Measurements from ENCODE around the gene IL31RA.

IL31RA gene

DNA sequence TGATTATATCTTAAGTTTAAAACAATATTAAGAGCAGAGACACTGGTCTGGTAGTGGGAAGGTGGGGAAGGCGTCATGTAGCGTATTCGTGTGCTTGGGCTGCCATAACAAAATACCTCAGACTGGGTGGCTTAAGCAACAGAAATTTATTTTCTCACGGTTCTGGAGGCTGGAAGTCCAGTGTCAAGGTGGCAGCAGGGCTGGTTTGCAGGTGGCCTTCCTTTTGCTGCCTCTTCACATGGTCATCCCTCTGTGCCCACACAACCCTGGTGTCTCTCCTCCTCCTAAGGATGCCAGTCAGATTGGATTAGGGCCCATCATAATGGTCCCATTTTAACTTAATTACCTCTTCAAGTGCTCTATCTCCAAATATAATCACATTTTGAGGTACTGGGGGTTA lies 9.6 kb downstream of the IL31RA start:
- no peak for DNase-seq

DNA sequence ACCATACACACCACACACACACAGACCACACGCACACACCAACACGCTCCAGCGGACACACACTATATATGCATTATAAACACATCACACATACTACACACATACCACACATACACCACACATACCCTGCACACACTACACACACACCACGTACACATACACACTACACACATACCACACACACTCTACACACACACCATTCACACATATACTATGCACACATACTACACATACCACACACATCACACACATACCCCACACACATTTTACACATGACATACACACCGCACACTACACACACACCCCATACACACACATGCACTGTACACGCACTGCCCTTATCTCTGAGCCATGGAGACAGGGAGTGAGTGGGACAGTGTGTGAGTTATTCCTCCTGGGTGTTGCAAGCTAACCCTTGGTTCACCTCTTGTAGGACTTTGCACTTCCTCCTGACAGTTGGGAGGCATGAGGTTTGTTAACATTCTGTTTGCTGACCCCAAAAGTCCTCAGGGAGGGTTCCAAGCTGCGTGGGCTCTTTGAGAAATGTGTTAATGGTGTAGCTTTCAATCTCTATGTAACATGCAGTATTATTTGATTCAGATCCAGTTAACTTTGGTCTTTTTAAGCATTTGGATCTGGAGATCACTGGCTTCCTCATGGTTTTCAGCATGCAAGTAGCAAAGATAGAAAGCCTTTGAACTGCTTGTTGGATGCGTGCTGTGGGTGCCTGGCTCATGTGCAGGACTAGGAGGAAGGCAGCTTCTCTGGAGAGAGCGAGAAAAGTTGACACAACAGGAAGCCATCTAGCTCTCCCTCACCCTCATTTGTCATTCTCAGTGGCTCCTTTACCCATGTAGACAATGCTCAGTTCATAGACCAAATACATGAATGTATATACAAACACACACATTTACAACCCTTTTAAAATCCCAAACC lies 13.7 kb downstream of the IL31RA start:
- no peak for DNase-seq

DNA sequence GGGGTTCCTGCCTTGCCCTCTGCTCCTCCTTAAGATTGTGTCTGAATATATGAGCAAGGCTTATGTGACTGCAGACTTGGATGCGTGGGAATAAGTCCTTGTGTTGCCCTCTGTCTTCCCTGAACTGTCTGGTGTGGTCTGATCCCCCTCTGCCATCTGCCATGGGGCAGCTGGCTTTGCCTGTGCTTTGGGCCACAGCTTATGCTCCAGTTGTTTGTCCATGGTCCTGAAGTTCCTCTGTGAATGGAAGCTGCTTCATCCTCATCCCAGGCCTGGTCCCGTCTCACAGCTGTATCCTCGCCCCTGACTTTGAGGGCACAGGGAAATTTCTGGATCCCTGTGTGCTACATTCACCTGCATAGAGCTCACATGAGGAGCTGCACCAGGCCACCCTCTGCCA lies 14.7 kb downstream of the IL31RA start:
- DNase-seq, result no peak

DNA sequence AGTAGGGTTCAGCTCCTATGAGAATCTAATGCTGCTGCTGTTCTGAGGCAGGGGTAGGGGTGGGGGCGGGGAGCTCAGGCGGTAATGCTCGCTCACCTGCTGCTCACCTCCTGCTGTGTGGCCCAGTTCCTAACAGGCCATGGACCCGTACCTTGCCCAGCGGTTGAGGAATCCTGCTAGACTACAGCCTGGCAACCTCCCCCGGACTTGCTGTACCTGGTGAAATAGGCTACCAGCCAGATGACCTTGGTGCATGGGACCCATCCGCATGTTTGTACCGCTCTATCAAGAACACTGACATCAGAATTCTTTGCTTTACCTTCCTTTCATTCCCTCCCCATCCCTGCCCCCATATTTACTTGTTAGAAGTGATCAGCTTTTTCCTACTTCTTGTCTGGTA lies 15.3 kb downstream of the IL31RA start:
- no peak for DNase-seq

DNA sequence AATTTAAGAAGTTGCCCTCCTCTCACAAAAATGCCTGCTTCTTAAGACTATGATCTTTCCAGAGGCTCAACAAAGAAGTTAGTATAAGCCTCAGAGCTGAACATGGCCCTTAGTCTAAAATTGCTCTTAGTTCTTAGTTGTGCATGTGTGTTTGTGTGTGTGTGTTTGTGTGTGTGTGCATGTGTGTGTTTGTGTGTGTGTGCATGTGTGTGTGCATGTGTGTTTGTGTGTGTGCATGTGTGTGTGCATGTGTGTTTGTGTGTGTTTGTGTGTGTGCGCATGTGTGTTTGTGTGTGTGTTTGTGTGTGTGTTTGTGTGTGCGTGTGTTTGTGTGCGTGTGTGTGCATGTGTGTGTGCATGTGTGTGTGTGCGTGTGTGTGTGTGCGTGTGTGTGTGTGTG lies 15.8 kb downstream of the IL31RA start:
- DNase-seq, result no peak

DNA sequence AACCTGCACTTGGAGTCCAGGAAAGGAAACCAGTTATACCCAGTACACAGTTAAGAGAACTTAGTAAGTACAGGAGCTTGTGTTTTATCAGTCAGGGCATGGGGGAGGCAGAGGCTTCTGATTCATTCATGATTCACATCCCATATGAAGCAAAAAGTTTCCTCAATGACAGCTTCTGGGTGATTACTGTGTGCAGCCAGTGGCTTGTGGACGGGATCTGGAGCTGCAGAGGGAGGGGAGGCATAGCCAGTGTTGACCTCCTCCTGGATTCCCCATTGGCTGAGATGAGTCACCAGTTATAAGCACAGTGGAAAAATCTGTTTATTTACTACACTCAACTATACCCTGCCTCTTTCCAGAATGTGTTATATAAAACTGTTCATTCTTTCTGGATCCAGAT lies 17.7 kb downstream of the IL31RA start:
- no peak for DNase-seq

DNA sequence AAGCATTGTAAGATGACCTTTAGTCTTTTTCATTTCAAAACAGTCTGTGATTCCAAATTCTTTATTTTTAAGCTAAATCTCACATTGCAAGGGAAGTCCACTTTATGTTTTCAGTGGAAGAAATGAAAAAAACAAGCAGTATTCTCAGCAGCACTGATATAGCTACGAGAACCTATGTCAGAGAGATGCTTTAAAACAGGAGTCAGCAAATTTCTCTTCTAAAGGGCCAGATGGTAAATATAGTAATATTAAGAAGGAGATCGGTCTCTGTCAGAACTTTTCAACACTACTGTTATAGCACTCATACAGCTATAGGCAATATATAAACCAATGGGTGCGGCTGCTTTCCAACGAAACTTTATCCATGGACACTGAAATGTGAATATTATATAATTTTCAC lies 18.7 kb downstream of the IL31RA start:
- DNase-seq, result no peak

DNA sequence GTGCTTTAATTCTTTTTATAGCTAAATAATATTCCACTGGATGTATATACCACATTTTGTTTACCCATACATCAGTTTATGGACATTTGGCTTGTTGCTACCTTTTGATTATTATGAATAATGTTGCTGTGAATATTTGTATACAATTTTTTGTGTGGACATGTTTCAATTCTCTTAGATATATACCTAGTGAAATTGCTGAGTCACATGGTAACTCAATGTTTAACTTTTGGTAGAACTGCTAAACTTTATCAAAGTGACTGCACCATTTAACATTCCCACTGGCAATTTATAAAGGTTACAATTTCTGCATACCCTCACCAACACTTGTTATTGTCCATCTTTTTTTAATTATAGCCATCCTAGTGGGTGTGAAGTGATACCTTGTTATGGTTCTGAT lies 22.1 kb downstream of the IL31RA start:
- DNase-seq, result no peak

DNA sequence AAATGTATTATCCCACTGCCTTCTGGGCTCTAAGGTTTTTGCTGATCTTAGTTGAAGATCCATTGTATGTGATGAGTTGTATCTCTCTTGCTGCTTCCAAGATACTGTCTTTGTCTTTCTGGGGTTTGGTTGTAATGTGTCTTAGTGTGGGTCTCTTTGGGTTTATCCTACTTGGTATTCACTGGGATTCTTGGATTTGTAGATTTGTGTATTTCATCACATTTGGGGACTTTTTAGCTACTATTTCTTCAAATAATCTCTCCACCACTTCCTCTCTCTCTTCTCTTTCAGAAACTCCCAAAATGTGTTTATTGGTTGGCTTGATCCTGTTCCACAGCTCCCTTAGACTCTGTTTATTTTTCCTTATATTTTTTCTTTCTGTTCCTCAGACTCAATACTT lies 26.5 kb downstream of the IL31RA start:
- no peak for DNase-seq

DNA sequence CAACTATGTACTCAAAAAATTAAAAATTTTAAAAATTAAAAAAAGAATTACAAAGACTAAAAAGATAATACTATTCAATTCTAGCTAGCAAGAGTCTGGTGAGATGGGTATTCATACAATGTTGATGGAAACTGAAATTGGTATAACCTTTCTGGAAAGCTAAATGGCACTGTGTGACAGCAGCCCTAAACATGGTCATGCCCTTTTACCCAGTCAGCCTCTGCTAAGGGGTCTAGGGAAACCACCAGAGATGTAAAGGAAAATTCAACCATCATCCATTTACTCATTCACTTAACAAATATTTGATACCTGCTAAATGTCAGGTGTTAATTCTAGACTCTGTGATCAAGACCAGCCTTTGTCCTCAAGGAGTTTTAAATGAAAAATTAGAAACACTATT lies 29.3 kb downstream of the IL31RA start:
- DNase-seq, result no peak

DNA sequence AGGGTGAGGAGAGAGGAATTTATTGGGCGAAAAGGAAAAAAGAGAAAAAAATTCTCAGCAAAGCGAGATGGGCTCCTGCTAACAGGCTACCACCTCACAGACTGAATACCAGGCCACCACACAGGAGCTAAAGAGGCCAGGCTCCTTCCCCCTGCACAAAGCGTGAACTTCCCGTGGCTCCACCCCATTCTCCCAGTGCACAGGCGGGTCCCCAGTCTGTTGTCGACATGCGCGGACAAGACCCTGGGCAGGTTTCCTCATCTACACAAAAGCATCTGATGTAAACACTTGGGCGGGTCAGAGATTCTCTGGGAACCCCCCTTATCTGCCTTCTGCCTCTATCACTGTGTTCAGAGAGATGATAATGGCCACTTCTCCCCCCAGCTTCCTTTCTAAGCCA lies 34.2 kb downstream of the IL31RA start:
- no peak for DNase-seq

DNA sequence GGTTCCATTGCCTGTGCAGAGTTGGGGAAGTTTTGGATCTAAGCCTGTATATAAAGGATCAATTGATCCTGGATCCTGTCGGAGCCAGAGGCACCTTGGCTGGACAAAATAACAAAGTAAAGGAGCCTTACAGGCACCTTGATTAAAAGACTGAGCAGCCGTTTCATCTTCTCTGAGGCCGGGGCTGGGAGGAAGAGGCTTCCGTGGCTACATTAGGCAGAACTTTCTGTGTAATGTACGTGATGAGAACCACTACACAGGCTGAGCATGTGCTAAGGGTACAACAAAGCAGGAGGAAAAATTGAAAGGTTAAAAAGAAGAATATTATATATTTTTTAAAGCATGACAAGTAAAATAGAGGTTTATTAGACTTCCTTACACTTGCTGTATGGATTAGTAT lies 37.0 kb downstream of the IL31RA start:
- no peak for DNase-seq

DNA sequence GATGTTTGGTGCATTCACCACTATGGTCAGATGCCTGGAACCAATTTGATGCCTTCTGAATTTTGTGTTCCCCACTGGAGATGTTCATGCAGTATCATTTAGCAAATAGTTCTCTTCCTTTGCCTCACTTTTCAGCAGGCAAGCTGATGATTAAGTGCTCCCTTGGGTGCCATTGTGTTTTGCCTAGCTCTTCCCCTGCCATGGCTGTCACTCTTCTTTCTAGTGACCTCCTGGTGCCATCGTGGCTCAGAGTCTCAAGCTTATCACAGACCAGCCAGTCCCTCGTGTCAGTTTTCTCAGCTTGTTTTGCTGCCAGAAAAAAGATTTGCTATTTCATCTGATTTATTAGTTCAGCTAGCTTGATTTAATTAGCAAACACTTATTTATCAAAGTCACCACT lies 41.3 kb downstream of the IL31RA start:
- no peak for DNase-seq

DNA sequence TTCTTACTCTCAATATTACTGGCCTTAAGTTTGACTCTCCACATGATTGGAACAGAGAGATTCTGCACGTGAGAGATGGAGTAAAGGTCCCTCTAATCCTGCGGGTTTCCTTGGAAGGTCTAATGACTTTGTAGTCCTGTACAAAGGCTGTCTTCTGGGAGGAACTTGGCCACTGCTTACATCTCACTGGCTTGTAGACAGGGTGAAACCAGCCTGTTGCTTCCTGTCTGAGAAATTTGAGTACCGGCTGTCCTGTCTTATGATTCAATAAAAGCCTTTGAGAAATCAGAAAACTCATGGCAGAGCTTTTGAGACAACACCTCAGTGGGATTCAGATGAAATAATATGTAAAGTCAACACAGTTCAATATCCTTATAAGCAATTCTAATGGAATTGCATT lies 43.0 kb downstream of the IL31RA start:
- no peak for DNase-seq

DNA sequence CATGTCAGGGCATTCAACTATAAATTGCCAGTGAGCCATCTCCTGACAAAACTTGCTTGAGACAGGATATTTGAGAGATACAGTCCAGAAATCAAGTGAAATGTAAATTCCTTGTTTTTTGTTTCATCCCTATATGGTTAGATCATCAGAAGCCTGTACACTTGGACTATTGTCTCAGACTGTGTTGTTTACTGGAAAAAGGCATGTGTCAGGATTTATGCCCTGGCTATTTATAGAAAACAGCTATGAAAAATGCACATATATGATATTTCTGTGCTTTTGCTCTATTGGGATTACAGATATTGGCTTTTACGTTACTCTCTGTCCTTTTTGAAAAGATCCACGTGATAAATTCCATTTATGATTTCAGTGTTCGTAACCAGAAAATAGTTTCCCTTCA lies 44.2 kb downstream of the IL31RA start:
- DNase-seq, result no peak

DNA sequence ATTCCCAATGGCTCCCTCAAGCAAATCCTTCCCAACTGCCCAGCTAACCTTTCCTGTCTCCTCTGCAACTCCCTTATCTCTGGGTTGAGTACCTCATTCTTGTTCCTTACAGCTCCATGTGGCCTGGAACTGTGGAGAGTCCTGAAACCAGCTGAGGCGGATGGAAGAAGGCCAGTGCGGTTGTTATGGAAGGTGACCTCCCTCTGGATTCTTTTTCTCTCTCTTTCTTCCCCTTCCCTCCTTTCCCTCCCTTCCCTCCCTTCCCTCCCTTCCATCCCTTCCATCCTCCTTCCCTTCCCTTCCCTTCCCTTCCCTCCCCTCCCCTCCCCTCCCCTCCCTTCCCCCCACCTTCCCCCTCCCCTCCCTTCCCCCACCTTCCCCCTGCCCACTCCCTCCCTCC lies 45.1 kb downstream of the IL31RA start:
- no peak for DNase-seq

DNA sequence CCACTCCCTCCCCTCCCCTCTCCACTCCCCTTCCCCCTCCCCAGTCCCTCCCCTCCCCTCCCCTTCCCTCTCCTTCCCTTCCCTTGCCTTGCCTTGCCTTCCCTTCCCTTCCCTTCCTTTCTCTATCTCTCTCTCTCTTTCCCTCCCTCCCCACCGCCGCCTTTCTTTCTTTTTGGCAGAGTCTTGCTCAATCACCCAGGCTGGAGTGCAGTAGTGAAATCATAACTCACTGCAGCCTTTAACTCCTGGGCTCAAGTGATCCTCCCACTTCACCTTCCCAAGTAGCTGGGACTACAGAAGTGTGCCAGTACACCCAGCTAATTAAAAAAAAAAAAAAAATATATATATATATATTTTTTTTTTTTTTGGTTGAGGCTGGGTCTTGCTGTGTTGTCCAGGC lies 45.5 kb downstream of the IL31RA start:
- DNase-seq, result no peak

DNA sequence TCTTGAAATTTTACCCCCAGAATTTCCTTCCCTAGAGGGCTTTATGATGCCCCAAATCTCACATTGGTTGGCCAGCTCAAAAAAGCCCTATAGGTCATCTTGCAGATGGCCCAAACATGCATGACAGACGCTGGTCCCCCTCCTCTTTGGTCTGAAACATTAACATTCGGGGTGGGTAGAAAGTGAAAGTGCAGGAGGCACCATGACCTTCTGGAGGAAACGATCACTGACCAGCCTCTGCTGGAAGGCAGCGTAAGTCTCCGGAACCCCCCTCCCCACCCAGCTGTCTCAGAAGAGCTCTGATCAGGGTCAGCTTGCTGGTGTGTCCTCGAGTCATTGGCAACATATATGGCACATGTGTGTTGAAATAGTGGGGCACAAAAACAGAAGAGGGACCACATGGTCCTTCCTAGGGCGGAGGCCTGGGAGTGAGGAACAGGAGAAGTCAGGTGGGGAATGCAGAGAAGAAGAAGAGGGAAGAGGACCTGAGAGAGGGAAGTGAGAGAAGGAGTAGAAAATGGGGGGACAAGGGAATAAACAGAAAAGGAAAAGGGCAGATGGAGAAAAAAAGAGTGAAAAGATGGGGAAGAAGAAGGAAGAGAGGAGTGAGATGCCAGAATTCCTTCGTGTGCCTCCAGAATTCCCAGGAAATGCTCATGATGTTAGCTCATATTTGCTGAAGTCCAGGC lies 46.2 kb downstream of the IL31RA start:
- DNase-seq, result no peak

DNA sequence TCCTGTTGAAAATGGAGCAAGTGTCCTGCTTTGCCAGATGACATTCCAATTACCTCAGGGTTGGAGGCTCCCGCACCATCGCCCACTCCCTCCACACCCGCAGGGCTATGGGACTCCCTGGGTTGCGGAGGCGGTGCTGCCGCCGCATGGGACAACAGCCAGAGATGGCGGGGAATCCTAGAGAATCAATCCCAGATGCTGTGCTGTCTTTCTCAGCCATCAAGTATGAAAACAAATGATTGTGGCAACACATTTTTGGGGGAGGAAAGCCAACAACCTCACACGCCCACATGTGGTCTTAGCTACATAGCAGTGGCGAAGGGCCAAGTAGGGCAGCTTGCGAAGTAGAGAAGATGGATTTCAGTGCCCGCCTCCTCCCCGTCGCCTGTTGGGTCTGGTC lies 46.7 kb downstream of the IL31RA start:
- no peak for DNase-seq

DNA sequence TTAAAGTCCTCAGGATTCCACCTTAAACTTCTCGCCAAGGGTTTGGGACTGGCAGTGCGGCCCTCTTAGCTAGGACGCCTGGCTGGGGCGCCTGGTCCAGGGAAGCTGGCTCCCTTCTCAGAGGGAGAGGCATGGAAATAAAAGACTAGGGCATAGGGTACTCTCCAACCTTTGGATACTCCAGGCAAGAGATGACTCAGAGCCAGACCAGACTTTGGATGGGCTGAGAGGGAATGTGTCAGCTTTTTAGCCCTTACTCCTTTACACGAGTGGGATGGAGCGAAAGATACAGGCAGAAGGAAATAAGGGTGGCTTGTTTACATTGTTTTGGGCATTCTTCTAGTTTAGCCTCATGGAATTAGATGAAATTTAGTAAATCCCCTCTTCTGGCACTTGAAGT lies 48.2 kb downstream of the IL31RA start:
- no peak for DNase-seq

DNA sequence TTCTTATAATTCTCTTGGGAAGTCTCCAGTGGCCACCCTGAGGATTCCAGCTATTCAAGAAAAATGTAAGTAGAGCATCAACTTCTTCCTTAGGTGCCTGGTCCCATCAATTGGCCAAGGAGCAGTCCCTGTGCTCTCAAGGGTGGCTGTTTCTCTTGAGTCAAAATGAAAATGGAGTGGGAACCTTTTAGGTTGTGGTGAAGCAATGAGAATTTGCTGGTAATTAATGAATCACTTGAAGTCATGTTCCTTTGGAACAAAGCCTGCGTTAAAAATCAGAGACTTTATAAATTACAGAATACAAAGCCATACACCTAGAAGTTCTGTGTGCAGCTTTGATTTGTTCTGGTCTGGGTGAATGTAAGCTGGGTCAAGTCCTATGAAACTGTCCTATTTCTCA lies 48.9 kb downstream of the IL31RA start:
- no peak for DNase-seq

DNA sequence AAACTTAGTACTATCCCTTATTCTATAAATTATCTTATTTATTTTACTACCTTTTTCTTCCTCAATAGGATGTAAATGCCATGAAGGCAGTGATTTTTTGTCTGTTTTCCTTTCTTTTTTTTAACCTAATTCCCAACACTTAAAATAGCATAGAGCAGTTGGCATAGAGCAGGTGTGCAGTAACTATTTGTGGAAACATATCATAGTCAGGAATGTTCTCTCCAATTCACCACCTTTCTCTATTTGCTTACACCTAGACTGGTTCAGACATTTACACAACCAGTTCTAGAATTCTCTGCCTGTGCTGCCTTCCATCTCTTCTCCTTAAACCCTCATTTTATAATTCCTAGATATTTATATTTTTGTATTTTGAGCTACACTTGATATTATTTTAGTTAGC lies 49.6 kb downstream of the IL31RA start:
- no peak for DNase-seq

DNA sequence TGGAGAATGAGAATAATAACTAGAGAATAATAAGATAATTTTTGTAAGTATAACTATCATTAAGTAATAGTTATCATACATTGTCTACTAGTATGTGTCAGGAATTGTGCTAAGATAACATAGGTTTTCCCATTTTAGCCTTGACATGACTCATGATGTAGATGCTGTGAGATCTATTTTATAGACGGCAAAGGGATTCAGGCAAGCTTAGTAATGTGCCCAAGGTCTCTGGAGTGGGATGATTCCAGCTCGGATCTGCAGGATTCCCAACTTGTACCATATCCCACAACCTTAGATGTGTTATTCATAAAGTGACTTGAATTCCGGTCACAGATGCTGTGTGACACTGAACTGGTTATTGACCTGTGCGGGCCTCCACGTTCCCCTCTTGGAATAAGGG lies 51.5 kb downstream of the IL31RA start:
- DNase-seq, result no peak

DNA sequence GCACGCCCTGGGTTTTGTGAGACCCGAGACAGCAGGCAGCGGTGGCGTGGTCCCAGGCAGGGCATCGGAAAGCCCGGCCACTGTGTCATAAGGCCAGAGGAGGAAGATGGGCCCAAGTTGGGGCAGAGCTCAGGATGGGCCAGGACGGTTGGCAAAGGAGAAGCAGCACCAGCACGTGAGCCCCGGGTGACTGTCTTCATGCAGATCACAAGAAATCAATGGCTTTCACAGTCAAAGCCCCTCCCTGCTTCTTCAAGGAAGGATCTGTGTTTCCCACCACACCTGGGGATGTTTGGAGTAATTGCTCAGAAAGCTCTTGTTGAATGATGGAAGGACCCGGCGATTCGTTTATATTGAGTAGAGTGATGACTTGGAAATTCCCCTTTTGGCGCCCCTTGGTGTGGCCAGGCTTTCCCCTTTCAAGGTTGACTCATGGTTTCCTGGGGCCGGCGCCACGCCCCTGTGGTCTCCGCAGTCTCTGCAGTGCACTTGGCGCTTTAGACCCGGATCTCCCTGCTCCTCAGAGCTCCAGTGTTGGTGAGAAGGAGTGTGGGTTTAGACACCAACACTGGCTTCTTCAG lies 52.1 kb downstream of the IL31RA start:
- no peak for DNase-seq

Data from NCI-H1048 (cell line).